Peyer's patch (tissue), 4 donors: ENCODE results near the gene AFDN.

Experiments used
- CTCF ChIP-seq, 6 experiments: fragments of 450-650 bp in 4 of 6; fragments of 200-600 bp in 2 of 6; sonication (generic) in 1 of 6; IDR thresholded peaks; one replicate each; pipeline ENCODE4 v1.5.1; 2017 to 2019; ENCODE audit warnings: antibody characterized with exemption in 6 of 6, mild to moderate bottlenecking in 3 of 6, moderate library complexity in 1 of 6
- POLR2A ChIP-seq, 2 donors: fragments of 450-650 bp; IDR thresholded peaks; one replicate each; pipeline ENCODE4 v1.5.1; 2017; ENCODE audit warnings: antibody characterized with exemption in 2 of 2, mild to moderate bottlenecking in 2 of 2, moderate library complexity in 2 of 2

GRCh38 chr6:167937948-167938911 lies 111.5 kb downstream of the AFDN start:
- TF ChIP-seq CTCF (IDR thresholded peaks at IDR 0.05): no peak
- no peak for TF ChIP-seq POLR2A (IDR thresholded peaks at IDR 0.05)
